ENCODE results near the gene FNIP1. TPM values are rescaled to one million over a fixed set of nuclear protein-coding genes. Genes with fewer than 3 reads are reported as not detected.
"Not testable (repeated sequence)": the region's sequence is repeated elsewhere in the genome, so short reads cannot be mapped to it uniquely, and the experiment has no call there.

Gene FNIP1
- total RNA-seq, 1 donor from 2014 or later, result 29.5 TPM

GRCh38 chr5:131786900-131787692 lies 9.7 kb downstream of the FNIP1 start:
- no peak for DNase-seq (ENCODE audit: extremely low spot score in 2 of 2)
- Histone ChIP-seq H3K9me3 (no peaks in the 10 kb centered on the region), H3K4me3 (no peak overlapping the region), H3K36me3 (no peaks in the 10 kb centered on the region), H3K4me1 (peaks cover 51% of the 10 kb centered on the region), H3K27ac (no peak overlapping the region), H3K27me3 (no peaks in the 10 kb centered on the region)
- intact Hi-C loops (cut with DNase I), result no loop called here
- TF ChIP-seq POLR2A (IDR thresholded peaks at IDR 0.05), result no peak
- no peak for TF ChIP-seq POLR2AphosphoS5 (IDR thresholded peaks at IDR 0.05; ENCODE audit: insufficient read depth in 1 of 2, low read depth in 1 of 2)
- TF ChIP-seq, protein P1, sequence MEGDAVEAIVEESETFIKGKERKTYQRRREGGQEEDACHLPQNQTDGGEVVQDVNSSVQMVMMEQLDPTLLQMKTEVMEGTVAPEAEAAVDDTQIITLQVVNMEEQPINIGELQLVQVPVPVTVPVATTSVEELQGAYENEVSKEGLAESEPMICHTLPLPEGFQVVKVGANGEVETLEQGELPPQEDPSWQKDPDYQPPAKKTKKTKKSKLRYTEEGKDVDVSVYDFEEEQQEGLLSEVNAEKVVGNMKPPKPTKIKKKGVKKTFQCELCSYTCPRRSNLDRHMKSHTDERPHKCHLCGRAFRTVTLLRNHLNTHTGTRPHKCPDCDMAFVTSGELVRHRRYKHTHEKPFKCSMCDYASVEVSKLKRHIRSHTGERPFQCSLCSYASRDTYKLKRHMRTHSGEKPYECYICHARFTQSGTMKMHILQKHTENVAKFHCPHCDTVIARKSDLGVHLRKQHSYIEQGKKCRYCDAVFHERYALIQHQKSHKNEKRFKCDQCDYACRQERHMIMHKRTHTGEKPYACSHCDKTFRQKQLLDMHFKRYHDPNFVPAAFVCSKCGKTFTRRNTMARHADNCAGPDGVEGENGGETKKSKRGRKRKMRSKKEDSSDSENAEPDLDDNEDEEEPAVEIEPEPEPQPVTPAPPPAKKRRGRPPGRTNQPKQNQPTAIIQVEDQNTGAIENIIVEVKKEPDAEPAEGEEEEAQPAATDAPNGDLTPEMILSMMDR (IDR thresholded peaks at IDR 0.05), result no peak

DNA sequence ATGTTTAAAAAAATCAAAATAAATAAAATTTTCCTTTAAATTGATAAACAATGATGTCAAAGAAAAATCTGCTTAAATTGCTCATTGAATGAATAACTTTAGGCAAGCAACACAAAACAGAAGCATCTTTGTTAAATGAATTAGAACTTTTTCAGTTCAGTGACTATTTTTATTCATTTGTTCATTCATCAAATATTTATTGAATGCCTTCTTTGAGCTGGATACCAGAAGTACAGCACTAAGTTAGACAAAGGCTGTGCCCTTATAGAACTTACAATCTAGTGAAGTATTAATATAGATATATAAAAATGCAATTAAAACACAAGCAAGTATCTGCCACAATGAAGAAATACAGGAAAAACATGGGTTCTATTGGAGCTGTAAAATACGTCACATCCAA lies 10.8 kb downstream of the FNIP1 start:
- intact Hi-C loops (cut with DNase I), result no loop called here
- Histone ChIP-seq H3K36me3 (no peaks in the 10 kb centered on the region), H3K27ac (no peak overlapping the region), H3K9me3 (no peaks in the 10 kb centered on the region), H3K4me1 (peaks cover 45% of the 10 kb centered on the region), H3K4me3 (no peak overlapping the region), H3K27me3 (no peaks in the 10 kb centered on the region)
- TF ChIP-seq POLR2AphosphoS5 (IDR thresholded peaks at IDR 0.05; ENCODE audit: insufficient read depth in 1 of 2, low read depth in 1 of 2), result no peak
- TF ChIP-seq, protein P1 (IDR thresholded peaks at IDR 0.05), result no peak
- no peak for TF ChIP-seq POLR2A (IDR thresholded peaks at IDR 0.05)
- no peak for DNase-seq (ENCODE audit: extremely low spot score in 2 of 2)

GRCh38 chr5:131783874-131784273 lies 12.9 kb downstream of the FNIP1 start:
- Histone ChIP-seq H3K9me3 (no peaks in the 10 kb centered on the region), H3K27ac (no peak overlapping the region), H3K36me3 (no peaks in the 10 kb centered on the region), H3K4me1 (peaks cover 46% of the 10 kb centered on the region), H3K27me3 (no peaks in the 10 kb centered on the region), H3K4me3 (no peak overlapping the region)
- no peak for DNase-seq (ENCODE audit: extremely low spot score in 2 of 2)
- TF ChIP-seq, protein P1 (IDR thresholded peaks at IDR 0.05), result no peak
- TF ChIP-seq POLR2A (IDR thresholded peaks at IDR 0.05) (no peak), POLR2AphosphoS5 (IDR thresholded peaks at IDR 0.05; ENCODE audit: insufficient read depth in 1 of 2, low read depth in 1 of 2) (no peak)
- intact Hi-C loops (cut with DNase I), result no loop called here

- intact Hi-C loops (cut with DNase I), result no loop called here
- DNase-seq (ENCODE audit: extremely low spot score in 2 of 2), result no peak
- H3K27me3 ChIP-seq, result no peaks in the 10 kb centered on the region
- H3K4me1 ChIP-seq, result peaks cover 45% of the 10 kb centered on the region
- H3K36me3 ChIP-seq, result no peaks in the 10 kb centered on the region
- no peaks in the 10 kb centered on the region for H3K9me3 ChIP-seq
- TF ChIP-seq POLR2AphosphoS5 (IDR thresholded peaks at IDR 0.05; ENCODE audit: insufficient read depth in 1 of 2, low read depth in 1 of 2), result no peak
- TF ChIP-seq POLR2A (IDR thresholded peaks at IDR 0.05), result no peak
- TF ChIP-seq, protein P1 (IDR thresholded peaks at IDR 0.05), result no peak
- H3K27ac ChIP-seq, result no peak overlapping the region
- H3K4me3 ChIP-seq, result no peak overlapping the region
Measured at GRCh38 chr5:131783357-131783756, 13.5 kb downstream of the FNIP1 start.

DNA sequence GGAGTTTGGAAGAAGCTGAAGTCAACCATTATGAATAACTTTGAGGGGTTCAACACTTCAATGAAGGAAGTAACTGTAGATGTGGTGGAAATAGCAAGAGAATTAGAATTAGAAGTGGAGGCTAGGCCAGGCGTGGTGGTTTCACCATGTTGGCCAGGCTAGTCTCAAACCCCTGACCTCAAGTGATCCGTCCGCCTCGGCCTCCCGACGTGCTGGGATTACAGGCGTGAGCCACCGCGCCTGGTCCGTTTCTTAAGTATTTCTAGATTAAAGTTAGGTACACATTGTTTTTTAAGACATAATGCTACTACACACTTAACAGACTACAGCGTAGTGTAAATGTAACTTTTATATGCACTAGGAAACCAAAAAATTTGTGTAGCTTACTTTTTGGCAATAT lies 14.1 kb downstream of the FNIP1 start:
- peaks cover 40% of the 10 kb centered on the region for H3K4me1 ChIP-seq
- H3K4me3 ChIP-seq, result no peak overlapping the region
- DNase-seq (ENCODE audit: extremely low spot score in 2 of 2), result no peak
- no peaks in the 10 kb centered on the region for H3K36me3 ChIP-seq
- no peaks in the 10 kb centered on the region for H3K27me3 ChIP-seq
- H3K9me3 ChIP-seq, result no peaks in the 10 kb centered on the region
- H3K27ac ChIP-seq, result no peak overlapping the region
- intact Hi-C loops (cut with DNase I), result no loop called here
- TF ChIP-seq, protein P1 (IDR thresholded peaks at IDR 0.05), result no peak
- TF ChIP-seq POLR2AphosphoS5 (IDR thresholded peaks at IDR 0.05; ENCODE audit: insufficient read depth in 1 of 2, low read depth in 1 of 2) (no peak), POLR2A (IDR thresholded peaks at IDR 0.05) (no peak)

DNA sequence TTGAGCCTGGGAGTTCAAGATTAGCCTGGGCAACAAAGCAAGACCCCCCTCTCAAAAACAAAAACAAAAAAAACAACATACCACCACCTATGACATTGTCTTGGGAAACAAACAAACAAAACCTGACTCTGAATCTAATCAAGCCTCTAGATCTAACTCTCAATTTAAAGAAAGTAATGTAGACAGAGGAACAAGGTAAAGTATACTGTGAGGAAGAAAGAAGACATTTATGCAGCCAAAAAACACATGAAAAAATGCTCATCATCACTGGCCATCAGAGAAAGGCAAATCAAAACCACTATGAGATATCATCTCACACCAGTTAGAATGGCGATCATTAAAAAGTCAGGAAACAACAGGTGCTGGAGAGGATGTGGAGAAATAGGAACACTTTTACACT lies 18.7 kb downstream of the FNIP1 start:
- H3K9me3 ChIP-seq; intact Hi-C loops (cut with DNase I); H3K27me3 ChIP-seq; H3K27ac ChIP-seq; DNase-seq (ENCODE audit: extremely low spot score in 2 of 2); H3K36me3 ChIP-seq; H3K4me3 ChIP-seq: not testable (repeated sequence)
- peaks cover 55% of the 10 kb centered on the region for H3K4me1 ChIP-seq

Measured in vagina (tissue), 2 donors.